Kidney (tissue), 14 donors: ENCODE measurements around the gene USH2A. TPM values are rescaled to one million over a fixed set of nuclear protein-coding genes. Genes with fewer than 3 reads are reported as not detected.

Source experiments
- DNase-seq, 5 donors: peaks; one replicate each; pipeline ENCODE4 v3.0.0-alpha.2; 2013 to 2020
- FAIRE-seq: peaks from 2 replicates; lab custom pipeline; 2012; peaks lifted over from hg19 to GRCh38; lab: Jason Lieb, UNC
- H3K27ac ChIP-seq, 2 donors: one replicate each; pipeline ENCODE4 v1.7.0; 2013; ENCODE audit warnings: low read depth in 2 of 2, low read length in 2 of 2, inconsistent platforms in 1 of 2
- H3K27me3 ChIP-seq: one replicate; pipeline ENCODE4 v1.7.1; 2013; ENCODE audit warnings: low read length, inconsistent platforms; ENCODE audit not compliant: control insufficient read depth, insufficient read depth
- H3K36me3 ChIP-seq, 3 donors: one replicate each; pipeline versions ENCODE4 v1.7.0 to v1.7.1; 2013; ENCODE audit warnings: low read length in 3 of 3, control low read depth in 1 of 3, inconsistent platforms in 1 of 3; ENCODE audit not compliant: insufficient read depth in 3 of 3, control insufficient read depth in 2 of 3
- H3K4me1 ChIP-seq, 3 donors: one replicate each; pipeline versions ENCODE4 v1.7.0 to v1.7.1; 2013; ENCODE audit warnings: low read length in 3 of 3, inconsistent platforms in 1 of 3, low read depth in 1 of 3; ENCODE audit not compliant: control insufficient read depth in 2 of 3, insufficient read depth in 2 of 3
- H3K4me3 ChIP-seq, 3 donors: one replicate each; pipeline versions ENCODE4 v1.7.0 to v1.8.1; 2013; ENCODE audit warnings: low read length in 3 of 3, control low read depth in 1 of 3, inconsistent platforms in 1 of 3
- H3K9ac ChIP-seq, 3 donors: one replicate each; pipeline versions ENCODE4 v1.7.0 to v1.7.1; 2013; ENCODE audit warnings: low read length in 3 of 3, control low read depth in 1 of 3, inconsistent platforms in 1 of 3
- H3K9me3 ChIP-seq, 3 donors: one replicate each; pipeline versions ENCODE4 v1.7.0 to v1.7.1; 2013; ENCODE audit warnings: low read length in 3 of 3, control low read depth in 1 of 3, inconsistent platforms in 1 of 3; ENCODE audit not compliant: control insufficient read depth in 2 of 3, insufficient read depth in 1 of 3
- intact Hi-C: fragments of 100-400 bp; cut with DNase I; formaldehyde crosslinking; loops from one replicate; pipeline ENCODE4 v1.11.1; 2022
- polyA plus RNA-seq: library from polyadenylated mRNA; stranded (reverse); fragments of 350-450 nt; fragmentation: Illumina TruSeq; extraction: RNeasy Lipid Tissue Mini Kit (QIAGEN cat#74804); gene quantifications from one replicate; pipeline ENCODE4 v1.2.3, GENCODE V29; 2014; ENCODE audit warnings: low read depth, low replicate concordance; ENCODE audit not compliant: insufficient read depth
- total RNA-seq: library from RNA; stranded (reverse); fragmentation: NEBNext Ultra II Directional; extraction: Animal tissue kit (Norgen Biotek cat#: 25700); gene quantifications from one replicate; pipeline ENCODE4 v1.2.1, GENCODE V29; 2021
- TF ChIP-seq, protein P1 (sequence below): IDR thresholded peaks from 3 replicates; pipeline ENCODE4 v1.5.1; 2012; ENCODE audit warnings: mild to moderate bottlenecking, moderate library complexity, borderline replicate concordance; ENCODE audit not compliant: insufficient read depth; ENCODE audit errors: extremely low read depth
- donor health status: control.
- donor health status: control.
- donor health status: control.
- donor health status: control.
- donor health status: control.
- donor health status: DM: yes; HTN: yes; CAD: no.
- donor health status: Normal renal cell carcinoma (clear cell type).

Gene USH2A
- total and polyA plus RNA-seq, 2 donors from 2014 or later: 0.06 TPM; not detected in 1

DNA sequence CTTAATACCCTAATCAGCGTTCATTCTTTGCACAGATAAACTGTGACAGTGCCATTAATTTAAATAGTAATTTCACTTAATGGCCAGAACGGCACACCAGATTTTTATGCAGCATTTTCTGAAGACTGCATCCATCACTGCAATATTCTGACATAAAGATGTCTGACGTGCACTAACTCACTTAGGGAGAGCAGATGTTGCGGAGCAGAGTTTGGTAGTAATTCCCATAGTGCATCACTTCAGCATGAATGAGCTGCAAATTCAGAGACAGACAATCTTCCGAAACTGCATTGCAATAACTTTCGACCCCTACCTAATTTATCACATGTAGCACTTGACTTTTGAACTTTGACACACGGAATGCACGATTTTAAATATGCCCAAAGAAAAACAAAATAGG, 630.8 kb downstream of the USH2A start:
- no peak for FAIRE-seq

DNA sequence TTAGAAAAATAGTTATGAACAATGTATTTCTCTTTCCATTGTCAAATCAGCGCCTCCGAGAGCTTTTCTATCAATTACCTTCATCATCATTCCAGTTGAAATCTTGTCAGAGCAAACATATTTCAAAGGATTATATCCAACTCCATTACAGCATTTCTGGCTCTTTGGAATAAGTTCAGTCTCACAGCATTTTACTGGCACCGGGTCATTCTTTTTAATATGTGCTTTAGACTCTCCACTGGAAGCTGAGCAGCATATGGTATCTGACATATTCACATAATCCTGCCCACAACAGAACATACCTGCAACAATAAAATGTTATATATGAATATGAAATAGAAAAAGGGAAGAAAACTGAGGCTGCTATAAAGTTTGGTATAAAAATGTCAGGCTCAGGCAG, 633.3 kb downstream of the USH2A start:
- Histone ChIP-seq H3K27ac (no peak overlapping the region), H3K36me3 (no peaks in the 10 kb centered on the region), H3K27me3 (no peaks in the 10 kb centered on the region), H3K4me1 (no peaks in the 10 kb centered on the region), H3K9me3 (no peaks in the 10 kb centered on the region), H3K4me3 (no peak overlapping the region), H3K9ac (no peak overlapping the region)
- FAIRE-seq (no peak), DNase-seq (no peak)
- intact Hi-C loops: no loop called here
- TF ChIP-seq, protein P1, sequence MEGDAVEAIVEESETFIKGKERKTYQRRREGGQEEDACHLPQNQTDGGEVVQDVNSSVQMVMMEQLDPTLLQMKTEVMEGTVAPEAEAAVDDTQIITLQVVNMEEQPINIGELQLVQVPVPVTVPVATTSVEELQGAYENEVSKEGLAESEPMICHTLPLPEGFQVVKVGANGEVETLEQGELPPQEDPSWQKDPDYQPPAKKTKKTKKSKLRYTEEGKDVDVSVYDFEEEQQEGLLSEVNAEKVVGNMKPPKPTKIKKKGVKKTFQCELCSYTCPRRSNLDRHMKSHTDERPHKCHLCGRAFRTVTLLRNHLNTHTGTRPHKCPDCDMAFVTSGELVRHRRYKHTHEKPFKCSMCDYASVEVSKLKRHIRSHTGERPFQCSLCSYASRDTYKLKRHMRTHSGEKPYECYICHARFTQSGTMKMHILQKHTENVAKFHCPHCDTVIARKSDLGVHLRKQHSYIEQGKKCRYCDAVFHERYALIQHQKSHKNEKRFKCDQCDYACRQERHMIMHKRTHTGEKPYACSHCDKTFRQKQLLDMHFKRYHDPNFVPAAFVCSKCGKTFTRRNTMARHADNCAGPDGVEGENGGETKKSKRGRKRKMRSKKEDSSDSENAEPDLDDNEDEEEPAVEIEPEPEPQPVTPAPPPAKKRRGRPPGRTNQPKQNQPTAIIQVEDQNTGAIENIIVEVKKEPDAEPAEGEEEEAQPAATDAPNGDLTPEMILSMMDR: no peak

More for the DNA sequence above, 630.8 kb downstream of the USH2A start:
- no peak overlapping the region for H3K9ac ChIP-seq
- no peaks in the 10 kb centered on the region for H3K27me3 ChIP-seq
- TF ChIP-seq, protein P1: no peak
- no peaks in the 10 kb centered on the region for H3K4me1 ChIP-seq
- intact Hi-C loops: no loop called here
- no peaks in the 10 kb centered on the region for H3K9me3 ChIP-seq
- no peak for DNase-seq
- no peaks in the 10 kb centered on the region for H3K36me3 ChIP-seq
- no peak overlapping the region for H3K4me3 ChIP-seq
- no peak overlapping the region for H3K27ac ChIP-seq

DNA sequence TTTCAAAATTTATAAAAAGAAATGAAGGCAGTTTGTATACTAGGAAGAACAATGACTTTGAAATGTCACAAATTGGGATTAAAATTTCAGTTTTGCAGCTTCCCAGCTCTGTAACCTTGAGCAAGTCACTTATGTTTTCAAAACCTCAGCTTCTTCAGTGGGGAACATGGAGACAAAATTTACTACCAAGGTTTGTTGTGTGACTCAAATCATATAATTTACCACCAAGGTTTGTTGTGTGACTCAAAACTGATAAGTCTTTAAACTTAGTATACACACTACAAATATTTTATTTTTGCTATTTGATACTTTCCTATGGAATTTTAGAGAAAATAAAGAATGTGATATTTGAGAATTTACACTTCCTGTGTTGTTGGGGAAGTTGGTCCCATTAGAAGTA, 636.3 kb downstream of the USH2A start:
- TF ChIP-seq, protein P1: no peak

DNA sequence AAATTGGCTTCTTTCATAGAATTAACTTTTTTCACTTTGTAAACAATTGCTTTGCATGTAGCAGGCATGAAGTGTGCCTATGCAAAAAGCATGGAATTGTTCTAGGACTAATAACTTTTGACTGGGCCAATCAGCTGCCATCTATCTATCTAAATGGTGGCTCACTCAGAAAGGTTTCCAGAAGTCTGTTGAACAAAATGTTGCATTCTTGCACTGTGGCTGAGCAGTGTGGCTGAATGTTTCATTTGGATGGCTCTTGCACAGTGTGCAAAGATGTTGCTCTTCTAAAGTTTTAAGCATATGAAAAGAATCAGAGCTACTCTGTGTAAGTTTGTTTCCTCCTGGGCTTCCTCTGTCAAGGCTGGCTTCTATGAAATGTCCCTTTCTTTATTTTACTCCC, 642.6 kb downstream of the USH2A start:
- no peak for DNase-seq
- no peaks in the 10 kb centered on the region for H3K4me1 ChIP-seq
- H3K9me3 ChIP-seq: no peaks in the 10 kb centered on the region
- FAIRE-seq: no peak
- intact Hi-C loops: no loop called here
- H3K27ac ChIP-seq: no peak overlapping the region
- no peak overlapping the region for H3K9ac ChIP-seq
- TF ChIP-seq, protein P1: no peak
- H3K27me3 ChIP-seq: no peaks in the 10 kb centered on the region
- H3K36me3 ChIP-seq: no peaks in the 10 kb centered on the region
- no peak overlapping the region for H3K4me3 ChIP-seq

More for the DNA sequence above, 636.3 kb downstream of the USH2A start:
- H3K9me3 ChIP-seq: no peaks in the 10 kb centered on the region
- no peak overlapping the region for H3K27ac ChIP-seq
- H3K36me3 ChIP-seq: no peaks in the 10 kb centered on the region
- no peaks in the 10 kb centered on the region for H3K27me3 ChIP-seq
- DNase-seq (no peak), FAIRE-seq (no peak)
- no peaks in the 10 kb centered on the region for H3K4me1 ChIP-seq
- no peak overlapping the region for H3K4me3 ChIP-seq
- intact Hi-C loops: no loop called here
- H3K9ac ChIP-seq: no peak overlapping the region
